DMS53 (cell line): ENCODE measurements around the gene LRRC32.
A peak's percentile ranks its signal among the peaks of the same experiment; 100 is the strongest.

Source experiments
- DNase-seq: peaks from one replicate; lab custom pipeline; 2025; lab: John Stamatoyannopoulos, UW

The LRRC32 gene, protein sequence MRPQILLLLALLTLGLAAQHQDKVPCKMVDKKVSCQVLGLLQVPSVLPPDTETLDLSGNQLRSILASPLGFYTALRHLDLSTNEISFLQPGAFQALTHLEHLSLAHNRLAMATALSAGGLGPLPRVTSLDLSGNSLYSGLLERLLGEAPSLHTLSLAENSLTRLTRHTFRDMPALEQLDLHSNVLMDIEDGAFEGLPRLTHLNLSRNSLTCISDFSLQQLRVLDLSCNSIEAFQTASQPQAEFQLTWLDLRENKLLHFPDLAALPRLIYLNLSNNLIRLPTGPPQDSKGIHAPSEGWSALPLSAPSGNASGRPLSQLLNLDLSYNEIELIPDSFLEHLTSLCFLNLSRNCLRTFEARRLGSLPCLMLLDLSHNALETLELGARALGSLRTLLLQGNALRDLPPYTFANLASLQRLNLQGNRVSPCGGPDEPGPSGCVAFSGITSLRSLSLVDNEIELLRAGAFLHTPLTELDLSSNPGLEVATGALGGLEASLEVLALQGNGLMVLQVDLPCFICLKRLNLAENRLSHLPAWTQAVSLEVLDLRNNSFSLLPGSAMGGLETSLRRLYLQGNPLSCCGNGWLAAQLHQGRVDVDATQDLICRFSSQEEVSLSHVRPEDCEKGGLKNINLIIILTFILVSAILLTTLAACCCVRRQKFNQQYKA

DNA sequence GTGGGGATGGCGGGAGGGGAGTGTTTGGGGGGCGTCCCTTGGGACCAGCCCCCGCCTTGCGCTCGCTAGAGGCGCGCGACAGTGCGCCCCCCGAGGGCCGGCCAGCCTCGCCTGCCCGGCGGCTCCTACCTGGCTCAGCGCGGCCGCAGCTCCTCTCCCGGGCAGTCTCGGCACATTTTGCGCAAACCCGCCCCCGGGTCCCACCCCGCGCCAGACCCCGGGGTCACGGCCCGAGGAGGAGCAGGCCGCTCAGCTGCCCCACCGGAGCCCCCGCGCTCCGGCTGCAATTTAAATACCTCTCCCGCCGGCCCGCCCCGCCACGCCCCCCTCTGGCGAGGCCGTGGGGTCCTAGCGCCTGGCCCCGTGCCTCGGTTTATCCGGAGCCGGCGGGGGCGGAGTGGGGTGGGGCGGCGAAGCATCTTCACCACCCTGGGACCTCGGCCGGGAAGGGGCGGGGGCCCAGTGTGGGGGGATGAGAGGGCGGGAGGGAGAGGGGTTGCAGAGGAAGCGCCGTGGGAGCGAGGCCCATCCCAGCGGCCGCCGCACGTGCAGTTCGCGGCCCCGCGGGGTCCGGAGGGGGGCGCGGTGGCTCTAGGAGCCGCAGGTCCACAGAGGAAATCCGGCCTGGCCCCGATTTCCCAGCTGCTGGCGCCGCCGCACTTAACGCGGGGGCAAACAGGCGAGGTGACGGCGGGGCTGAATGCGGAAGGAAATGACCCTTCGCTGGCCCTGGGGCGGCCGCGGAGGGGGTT is at the start of gene LRRC32:
LRRC32 (minus strand) TSS at position 263 of the 752 bp plus-strand sequence. CDS start 4,793 bp downstream, outside the sequence.
- peak; percentile 63 for DNase-seq

DNA sequence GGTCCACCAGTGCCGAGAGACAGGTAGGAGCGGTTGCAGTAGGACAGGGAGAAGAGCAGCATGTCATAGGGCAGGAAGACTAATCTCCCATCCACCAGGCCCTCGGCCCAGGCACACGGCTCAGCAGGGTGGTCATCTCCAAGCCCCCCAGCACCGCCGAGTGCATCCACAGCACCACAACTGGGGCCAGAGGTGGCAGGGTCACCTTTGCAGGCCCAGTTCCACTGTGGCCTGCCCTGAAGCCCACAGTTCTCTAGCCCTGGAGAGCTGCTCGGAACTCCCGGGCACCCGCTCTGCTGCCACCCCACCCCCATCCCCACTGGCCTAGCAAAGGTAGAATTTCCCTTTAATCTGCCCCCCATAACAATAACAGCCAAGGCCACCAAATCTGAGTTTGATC is 49.1 kb upstream of the LRRC32 start:
- no peak for DNase-seq

DNA sequence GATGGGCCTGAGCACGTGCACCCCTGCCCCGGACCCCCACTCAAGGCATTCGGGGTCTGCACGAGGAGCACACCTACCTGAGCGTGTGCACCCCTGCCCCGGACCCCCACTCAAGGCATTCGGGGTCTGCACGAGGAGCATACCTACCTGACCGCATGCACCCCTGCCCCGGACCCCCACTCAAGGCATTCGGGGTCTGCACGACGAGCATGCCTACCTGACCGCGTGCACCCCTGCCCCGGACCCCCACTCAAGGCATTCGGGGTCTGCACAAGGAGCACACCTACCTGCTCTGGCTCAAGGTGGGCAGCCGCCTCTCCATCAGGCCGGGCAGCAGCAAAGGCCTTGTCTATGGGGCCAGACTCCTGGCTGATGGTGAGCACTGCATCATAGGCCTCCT is 48.7 kb upstream of the LRRC32 start:
- DNase-seq, result no peak

DNA sequence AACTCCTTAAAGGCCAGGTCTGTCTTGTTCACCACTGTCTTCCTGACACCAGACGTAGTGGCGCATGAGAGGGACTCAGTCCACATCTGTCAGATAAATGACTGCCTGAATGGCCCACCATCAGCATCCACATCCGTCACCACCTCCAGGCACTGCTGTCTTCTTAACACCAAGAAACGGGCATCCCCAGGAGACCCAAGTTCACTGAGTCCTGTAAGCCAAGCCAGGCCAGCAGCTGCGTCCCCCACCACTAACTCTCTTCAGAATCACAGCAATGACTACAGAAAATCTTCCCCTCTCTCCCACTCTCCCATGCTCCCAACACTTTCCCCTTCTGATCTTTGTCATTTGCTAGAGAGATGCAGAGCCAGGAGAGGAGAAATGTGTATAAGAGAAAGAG is 47.3 kb upstream of the LRRC32 start:
- DNase-seq, result no peak

DNA sequence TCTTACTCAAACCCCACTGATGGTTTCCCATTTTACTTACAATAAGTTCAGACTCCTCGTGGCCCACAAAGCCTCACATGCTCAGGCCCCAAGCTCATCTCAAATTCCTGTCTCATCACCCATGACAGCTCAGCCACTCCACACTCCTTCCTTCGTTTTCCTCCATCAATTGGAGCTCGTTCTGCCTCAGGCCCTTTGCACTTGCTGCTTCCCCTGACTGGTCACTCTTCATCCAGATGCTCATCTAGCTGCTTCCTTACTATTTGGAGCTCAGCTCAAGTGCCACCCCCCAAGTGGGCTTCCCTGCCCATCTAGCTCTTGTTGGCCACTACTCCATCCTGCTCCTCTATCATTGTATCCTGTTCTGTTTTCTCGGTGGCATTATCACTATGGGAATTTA is 46.8 kb upstream of the LRRC32 start:
- DNase-seq, result no peak

DNA sequence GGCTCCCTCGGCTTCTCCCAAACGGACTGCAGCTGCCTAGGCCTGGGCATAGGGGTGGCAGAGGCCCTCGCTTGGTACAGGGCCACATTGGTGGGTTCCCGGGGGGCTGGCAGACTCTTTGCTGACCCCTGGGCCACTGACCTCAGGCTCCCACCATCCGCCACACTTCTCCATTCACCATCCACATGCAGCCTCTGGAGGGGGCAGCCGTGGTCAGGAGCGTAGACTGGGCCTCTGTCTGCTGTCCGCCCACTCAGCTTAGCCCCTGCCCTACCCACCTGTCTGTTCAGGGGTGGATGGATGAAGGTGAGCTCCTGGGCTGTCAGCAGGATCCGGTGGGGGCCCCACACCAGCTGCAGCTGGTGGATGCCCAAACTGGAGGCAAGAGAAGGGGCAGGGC is 45.7 kb upstream of the LRRC32 start:
- DNase-seq, result no peak

DNA sequence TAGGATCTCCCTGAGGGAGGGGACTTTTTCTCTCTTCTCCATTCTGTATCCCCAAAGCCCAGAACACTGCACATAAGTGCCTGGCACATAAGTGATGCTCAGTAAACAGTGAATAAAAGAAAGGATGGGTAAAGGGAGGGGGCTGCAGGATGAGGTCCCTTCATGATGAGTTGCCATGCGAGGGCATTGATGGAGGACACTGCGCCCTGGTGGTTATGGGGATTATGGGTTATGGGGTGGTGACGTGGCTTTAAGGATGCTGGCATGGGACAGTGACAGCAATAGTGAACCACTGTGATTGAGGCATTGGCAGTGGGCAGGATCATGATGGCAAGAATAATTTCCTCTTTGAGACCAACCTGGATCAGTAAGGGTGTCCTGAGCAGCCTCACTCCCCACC is 43.9 kb upstream of the LRRC32 start:
- no peak for DNase-seq

DNA sequence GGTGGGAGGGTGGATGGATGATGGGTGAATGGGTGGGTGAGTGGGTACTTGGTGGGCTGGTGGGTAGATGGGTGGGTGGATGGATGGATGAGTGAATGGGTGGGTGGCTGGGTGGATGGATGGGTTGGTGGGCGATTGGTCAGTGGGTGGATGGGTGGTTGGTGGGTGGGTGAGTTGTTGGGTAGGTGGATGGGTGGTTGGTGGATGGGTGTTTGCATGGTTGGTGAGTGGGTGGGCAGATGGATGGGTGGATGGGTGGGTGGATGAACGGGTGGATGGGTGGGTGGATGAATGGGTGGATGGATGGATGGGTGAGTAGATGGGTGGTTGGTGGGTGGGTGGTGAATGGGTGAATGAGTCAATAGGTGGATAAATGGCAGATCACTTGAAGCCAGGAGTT is 43.0 kb upstream of the LRRC32 start:
- DNase-seq, result no peak

DNA sequence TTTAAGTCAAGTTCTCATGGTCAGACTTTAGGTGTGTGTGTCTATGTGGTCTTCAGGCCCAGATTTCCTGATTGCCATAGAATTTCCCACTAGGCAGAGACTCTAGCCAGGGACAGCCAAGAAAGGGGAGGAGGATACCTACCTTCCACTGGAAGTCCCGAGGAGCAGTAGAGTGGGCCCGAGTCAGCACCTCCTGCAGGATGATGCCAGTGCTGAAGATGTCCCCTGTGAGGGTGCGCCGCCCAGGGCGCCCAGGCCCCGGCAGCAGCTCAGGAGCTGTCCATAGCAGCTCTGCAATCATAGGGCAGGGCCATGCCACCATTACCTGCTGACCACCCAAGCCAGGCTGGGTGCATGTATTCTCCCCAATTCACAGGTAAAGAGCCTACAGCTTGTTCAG is 41.6 kb upstream of the LRRC32 start:
- no peak for DNase-seq

DNA sequence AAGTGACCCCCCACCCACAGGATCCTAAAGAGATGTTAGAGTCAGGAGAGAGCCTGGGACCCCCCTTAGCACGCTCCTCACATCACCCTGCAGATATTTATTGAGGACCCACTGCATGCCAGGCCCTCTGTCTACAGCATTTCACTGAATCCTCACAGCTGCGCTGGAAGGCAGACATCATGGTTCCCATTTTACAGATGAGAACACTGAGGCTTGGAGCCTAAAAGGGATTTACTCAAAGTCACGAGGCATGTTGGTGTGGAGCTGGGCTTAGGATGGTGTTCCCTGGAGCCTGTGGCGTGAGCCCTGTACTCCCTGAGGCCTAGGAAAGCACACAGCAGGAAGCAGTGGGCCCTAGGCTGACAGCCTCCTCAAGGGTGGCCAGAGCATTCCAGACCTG is 39.2 kb upstream of the LRRC32 start:
- no peak for DNase-seq

DNA sequence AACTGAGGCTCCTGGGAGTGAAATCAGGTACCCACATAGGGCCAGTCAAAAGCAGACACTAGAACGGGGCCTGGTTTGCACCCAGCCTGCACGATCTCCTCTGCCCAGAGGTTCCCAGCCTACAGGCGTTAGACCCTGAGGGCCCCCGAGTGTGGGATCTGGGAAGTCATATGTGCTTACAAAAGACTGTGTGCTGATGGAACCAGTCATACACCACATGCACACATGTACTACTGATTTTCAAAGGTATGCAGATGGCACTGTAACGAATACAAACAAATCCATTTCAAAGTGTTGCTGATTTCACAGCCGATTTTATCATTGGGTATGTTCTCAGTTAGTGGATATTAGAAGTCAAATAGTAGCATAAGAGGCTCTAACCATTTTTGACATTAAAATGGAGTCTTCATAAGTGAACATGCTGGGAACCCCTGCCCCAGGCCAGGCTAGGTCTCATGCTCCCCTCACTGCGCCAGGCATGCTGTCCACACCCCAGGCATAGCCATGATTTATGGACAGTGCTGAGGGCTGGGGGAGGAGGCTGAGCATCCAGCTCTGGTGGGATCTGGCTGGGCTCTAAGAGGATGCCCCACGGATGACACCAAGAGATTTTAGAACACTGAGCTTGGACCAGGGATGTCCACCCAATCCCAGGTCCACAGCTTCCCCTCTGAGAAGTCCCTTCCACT is 38.6 kb upstream of the LRRC32 start:
- no peak for DNase-seq

DNA sequence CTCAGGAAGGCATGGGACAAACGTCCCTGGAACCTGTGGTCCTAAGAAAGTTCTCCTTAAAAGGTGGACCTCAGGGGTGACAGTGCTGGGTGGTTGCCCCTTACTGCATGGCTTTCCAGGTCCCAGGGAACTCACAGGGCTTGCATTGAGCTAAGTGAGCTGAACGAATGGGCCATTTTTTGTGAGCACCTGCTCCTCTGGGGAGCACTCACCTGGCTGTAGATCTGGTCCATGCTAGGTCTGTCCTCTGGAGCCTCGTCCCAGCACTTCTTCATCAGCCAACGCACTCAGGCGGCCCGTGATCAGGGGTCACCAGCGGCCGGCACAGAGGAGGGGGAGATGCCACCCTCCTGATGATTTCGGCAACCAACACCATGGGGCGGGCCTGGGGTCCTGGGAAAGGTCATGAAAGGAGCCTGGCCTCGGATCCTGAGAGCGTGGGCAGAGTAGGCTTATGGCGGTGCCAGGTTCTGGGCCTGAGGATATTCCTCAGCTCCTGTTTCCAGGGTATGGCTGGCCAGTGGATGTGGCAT is 36.8 kb upstream of the LRRC32 start:
- DNase-seq, result no peak

DNA sequence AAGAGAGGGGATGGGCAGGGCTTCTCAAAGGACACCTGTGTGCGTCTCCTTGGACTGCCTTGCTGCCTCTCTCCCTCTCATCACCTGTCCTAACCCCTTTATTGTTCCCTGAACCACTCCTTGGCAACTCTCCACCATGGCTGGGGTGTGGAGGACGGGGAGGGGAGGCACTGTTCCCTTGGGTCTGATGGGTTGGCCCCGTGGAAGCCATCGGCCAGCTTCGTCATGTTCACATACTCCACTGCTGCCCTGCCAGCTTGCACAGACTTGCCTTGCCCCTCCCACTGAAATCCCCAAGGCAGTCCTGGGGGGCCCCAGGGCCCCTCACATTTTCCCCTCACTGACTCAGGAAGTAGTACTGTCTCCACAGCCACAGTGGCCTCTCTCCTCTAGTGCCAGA is 36.1 kb upstream of the LRRC32 start:
- DNase-seq, result no peak

DNA sequence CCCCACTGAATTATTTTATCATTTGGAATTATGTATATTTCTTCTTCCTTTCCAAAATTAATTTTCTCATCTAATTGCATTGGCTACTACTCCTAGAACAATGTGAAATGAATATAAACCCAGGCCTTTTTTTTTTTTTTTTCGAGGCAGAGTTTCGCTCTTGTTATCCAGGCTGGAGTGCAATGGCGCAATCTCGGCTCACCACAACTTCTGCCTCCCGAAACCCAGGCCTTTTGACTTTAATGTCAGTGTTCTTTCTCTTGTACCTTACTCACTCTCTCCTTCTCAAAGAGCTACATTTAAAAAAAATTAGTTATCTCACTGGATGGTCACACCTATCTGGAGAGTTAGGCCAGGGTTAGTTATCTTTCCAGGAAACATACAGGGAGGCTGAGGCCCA is 35.3 kb upstream of the LRRC32 start:
- no peak for DNase-seq

DNA sequence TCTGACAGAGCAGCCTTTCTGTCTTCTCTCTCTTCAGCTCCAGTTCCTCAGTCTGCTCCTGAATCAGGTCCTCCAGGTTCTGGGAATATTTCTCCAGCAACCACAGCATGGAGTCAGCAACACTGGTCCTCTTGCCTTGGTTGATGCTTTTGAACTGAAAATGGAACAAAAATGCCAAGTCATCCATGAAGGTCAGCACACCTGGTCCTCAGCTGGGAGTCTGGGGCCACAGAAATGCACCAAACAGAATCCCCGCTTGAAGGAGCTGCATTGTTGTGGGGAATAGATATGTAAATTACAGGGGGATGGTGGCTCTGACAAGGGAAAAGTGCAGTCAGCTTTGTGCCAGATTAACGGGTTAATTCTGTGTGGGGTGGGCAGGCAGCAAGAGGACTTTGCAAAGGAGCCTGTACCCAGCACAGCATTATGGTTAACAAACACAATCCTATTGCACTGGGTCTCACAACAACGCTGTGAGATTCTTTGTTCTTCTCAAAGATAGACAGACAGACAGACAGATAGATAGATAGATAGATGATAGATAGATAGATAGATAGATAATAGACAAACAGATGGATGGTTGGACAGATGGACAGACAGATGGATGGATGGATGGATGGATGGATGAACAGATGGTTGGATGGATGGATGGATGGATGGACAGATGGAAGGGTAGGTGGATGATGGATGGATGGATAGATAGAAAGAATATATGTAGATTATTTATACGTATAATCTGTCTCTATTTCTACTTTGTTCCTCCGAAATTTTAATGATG is 33.8 kb upstream of the LRRC32 start:
- no peak for DNase-seq

DNA sequence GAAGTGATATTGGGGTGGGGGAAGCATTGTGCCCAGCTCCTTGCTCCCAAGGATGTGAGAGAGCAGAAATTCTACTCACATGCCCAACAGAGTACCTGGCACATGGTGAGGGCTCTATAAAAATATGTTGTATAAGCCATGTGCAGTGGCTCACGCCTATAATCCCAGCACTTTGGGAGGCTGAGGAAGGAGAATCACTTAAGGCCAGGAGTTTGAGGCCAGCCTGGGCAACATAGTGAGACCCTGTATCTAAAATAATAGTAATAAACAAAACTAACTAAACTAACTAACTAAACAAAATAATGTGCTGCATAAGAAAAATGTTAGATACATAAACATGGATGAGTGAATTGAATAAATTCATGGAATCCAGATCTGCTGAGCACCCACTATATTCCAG is 33.2 kb upstream of the LRRC32 start:
- no peak for DNase-seq

DNA sequence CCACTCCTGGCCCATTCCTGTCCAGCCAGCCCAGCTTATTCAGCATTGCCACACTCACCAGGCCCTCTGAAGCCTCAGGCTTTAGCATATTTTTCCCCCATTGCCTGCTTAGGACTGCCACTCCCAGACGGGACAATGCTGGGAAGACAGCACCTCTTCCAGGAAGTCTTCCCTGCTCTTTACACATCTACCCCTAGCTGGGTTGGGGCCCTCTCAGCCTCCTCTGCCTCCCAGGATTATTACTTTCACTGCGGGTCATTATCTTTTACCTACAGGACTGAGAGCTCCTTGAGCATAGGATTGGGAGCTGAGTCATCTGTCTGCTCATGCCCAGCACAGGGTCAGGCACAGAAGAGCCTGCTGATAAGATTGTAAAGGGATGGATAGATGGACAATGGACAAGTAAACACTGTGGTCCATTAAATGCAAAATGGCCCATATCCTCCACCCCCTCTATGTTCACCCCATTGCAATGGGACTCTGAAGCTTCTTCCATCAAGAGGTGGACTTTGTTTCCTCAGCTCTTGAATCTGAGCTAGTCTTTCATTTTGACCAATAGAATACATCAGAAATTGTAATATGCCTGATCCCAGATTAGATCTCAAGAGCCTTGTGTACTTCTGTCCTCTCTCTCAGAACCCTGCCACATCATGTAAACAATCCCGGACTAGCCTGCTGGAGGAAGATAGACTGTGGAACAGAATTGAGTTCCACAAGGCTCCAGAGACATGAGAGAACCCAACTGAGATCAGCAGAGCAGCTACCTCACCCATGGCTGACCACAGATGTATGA is 32.0 kb upstream of the LRRC32 start:
- peak; percentile 47 for DNase-seq

DNA sequence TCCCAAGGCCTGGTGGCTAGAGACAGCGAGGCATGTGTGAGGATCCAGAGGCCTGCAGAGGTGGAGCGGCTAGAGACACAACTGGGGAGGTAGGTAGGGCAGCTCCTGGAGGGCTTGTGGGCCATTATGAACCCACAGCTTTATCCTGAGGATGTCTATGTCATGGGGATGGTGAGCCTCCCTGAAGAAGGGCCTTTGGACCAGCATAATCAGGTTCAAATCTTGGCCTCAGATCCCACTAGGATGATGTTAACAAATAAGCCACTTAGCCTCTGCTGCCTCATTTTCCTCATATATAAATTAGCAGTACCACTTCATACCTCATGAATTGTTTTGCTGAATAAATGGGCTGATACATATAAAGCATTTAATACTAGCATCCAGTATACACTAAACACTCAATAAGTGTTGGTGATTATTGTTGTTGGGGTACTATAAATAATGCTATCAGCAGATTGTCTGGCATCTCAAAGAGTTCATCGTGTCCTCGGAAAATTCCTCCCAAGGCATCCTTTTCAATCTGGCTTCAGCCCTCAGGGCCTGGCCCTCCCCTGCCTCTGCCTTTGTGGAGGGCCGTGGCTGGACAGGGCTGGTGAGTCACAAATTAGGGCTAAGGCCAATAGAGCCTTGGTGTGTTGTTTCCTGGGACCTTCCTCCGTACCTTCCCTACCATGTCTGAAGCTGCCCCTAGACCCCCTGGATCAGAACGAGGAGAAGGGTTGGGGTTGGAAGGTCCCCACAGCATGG is 30.9 kb upstream of the LRRC32 start:
- DNase-seq, result no peak

DNA sequence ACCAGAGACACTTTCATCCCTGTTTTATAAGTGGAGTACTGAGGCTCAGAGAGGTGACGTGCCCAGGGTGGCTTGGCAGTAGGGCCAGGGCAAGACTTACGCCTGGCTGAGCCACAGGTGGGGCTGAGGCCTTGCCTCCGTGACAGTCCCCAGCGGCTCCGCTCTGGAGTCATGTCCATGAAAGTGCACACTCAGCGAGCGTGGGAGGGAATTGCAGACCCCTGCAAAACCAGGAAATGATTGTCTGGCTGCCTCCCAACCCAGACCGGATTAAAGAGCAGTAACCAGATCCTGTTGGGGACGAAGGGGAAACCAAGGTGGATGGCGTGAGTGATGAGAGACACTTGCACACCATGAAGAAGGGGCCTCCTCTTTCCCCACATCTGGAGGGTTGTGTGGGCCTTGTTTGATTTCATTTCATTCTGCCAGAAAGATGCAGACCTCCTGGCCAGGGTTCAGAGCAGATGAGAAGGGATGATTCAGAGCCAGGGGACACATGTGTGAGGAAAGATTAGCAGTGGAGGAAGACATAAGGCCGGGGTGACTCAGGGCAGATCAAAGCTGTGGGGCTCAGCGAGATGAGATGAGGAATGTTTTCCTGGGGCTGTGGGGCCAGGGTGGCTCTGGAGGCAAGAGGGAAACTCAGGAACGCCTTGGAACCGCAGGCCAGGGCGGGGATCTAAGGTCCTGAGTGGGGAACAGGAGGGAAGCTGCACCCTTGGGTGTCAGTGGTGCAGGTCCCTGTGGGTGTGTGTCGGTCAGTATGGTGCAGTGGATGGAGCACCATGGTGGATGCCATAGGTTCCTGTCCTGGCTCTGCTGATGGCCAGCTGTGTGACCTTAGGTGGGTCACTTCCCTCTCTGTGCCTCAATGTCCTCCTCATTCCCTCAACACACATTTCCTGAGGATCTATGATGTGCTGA is 29.9 kb upstream of the LRRC32 start:
- DNase-seq, result no peak
